ENCODE measurements around the gene TMEM107. TPM values are rescaled to one million over a fixed set of nuclear protein-coding genes. Genes with fewer than 3 reads are reported as not detected.
A peak's percentile ranks its signal among the peaks of the same experiment; 100 is the strongest.

Gene TMEM107
- total RNA-seq, 1 donor from 2014 or later: 7.1 TPM

GRCh38 chr17:8143581-8144400 is 32.4 kb downstream of the TMEM107 start:
- no peak for ATAC-seq (ENCODE audit: poor library complexity)
- peak; percentile 38 for DNase-seq
- intact Hi-C loops (cut with DNase I): no loop called here

GRCh38 chr17:8142887-8143580 is 33.1 kb downstream of the TMEM107 start:
- intact Hi-C loops (cut with DNase I): no loop called here
- no peak for ATAC-seq (ENCODE audit: poor library complexity)
- no peak for DNase-seq

- ATAC-seq (ENCODE audit: poor library complexity): no peak
- DNase-seq: peak; percentile 43
- intact Hi-C loops (cut with DNase I): no loop called here
These were observed 33.9 kb downstream of the TMEM107 start for GRCh38 chr17:8142158-8142886.

GRCh38 chr17:8141741-8142140 is 34.4 kb downstream of the TMEM107 start:
- DNase-seq: peak; percentile 41
- intact Hi-C loops (cut with DNase I): no loop called here
- ATAC-seq (ENCODE audit: poor library complexity): no peak

- no peak for ATAC-seq (ENCODE audit: poor library complexity)
These were observed 35.1 kb downstream of the TMEM107 start for GRCh38 chr17:8141045-8141444.

GRCh38 chr17:8140065-8141029 is 35.8 kb downstream of the TMEM107 start:
- DNase-seq: no peak
- intact Hi-C loops (cut with DNase I): no loop called here
- peak; percentile 10 for ATAC-seq (ENCODE audit: poor library complexity)

More at GRCh38 chr17:8141045-8141444, 35.1 kb downstream of the TMEM107 start:
- DNase-seq: no peak
- intact Hi-C loops (cut with DNase I): no loop called here

- ATAC-seq (ENCODE audit: poor library complexity): peak; percentile 90
- intact Hi-C loops (cut with DNase I): no loop called here
These were observed 37.4 kb downstream of the TMEM107 start for GRCh38 chr17:8138672-8139371.

GRCh38 chr17:8138374-8138671 is 37.9 kb downstream of the TMEM107 start:
- ATAC-seq (ENCODE audit: poor library complexity): no peak
- intact Hi-C loops (cut with DNase I): no loop called here

More at GRCh38 chr17:8138672-8139371, 37.4 kb downstream of the TMEM107 start:
- DNase-seq: peak; percentile 97

GRCh38 chr17:8137645-8138373 is 38.4 kb downstream of the TMEM107 start:
- no peak for ATAC-seq (ENCODE audit: poor library complexity)
- intact Hi-C loops (cut with DNase I): no loop called here
- no peak for DNase-seq

More at GRCh38 chr17:8138374-8138671, 37.9 kb downstream of the TMEM107 start:
- no peak for DNase-seq

- DNase-seq (no peak), ATAC-seq (ENCODE audit: poor library complexity) (no peak)
- intact Hi-C loops (cut with DNase I): no loop called here
These were observed 42.2 kb downstream of the TMEM107 start for GRCh38 chr17:8133941-8134340.

GRCh38 chr17:8133399-8133798 is 42.8 kb downstream of the TMEM107 start:
- intact Hi-C loops (cut with DNase I): no loop called here

GRCh38 chr17:8131844-8132441 is 44.2 kb downstream of the TMEM107 start:
- intact Hi-C loops (cut with DNase I): no loop called here
- ATAC-seq (ENCODE audit: poor library complexity): no peak
- no peak for DNase-seq

More at GRCh38 chr17:8133399-8133798, 42.8 kb downstream of the TMEM107 start:
- DNase-seq (no peak), ATAC-seq (ENCODE audit: poor library complexity) (no peak)

GRCh38 chr17:8128125-8128784 is 47.9 kb downstream of the TMEM107 start:
- DNase-seq (no peak), ATAC-seq (ENCODE audit: poor library complexity) (no peak)
- intact Hi-C loops (cut with DNase I): no loop called here

- peak; percentile 74 for ATAC-seq (ENCODE audit: poor library complexity)
- DNase-seq: peak; percentile 65
- intact Hi-C loops (cut with DNase I): no loop called here
These were observed 49.6 kb downstream of the TMEM107 start for GRCh38 chr17:8126491-8127066.

GRCh38 chr17:8125947-8126490 is 50.2 kb downstream of the TMEM107 start:
- ATAC-seq (ENCODE audit: poor library complexity): peak; percentile 3
- intact Hi-C loops (cut with DNase I): no loop called here

More at GRCh38 chr17:8125947-8126490, 50.2 kb downstream of the TMEM107 start:
- no peak for DNase-seq
